Stimulated activated CD8-positive, alpha-beta memory T cell treated with anti-CD3 and anti-CD28 coated beads, Interleukin-4, amount 100 ng/mL, for 48 hours (primary cell): ENCODE data around the gene C1orf226.

ENCODE experiments used
- DNase-seq: peaks from one replicate; pipeline ENCODE4 v3.0.0-alpha.2; 2020

C1orf226 gene

GRCh38 chr1:162386292-162387225 lies 5.0 kb downstream of the C1orf226 start:
- no peak for DNase-seq

GRCh38 chr1:162387226-162388082 lies 5.9 kb downstream of the C1orf226 start:
- DNase-seq: no peak

GRCh38 chr1:162388083-162388594 lies 6.6 kb downstream of the C1orf226 start:
- DNase-seq: no peak

- no peak for DNase-seq
These were observed 7.1 kb downstream of the C1orf226 start for GRCh38 chr1:162388615-162389014.

- DNase-seq: no peak
These were observed 7.7 kb downstream of the C1orf226 start for GRCh38 chr1:162389021-162389818.

- no peak for DNase-seq
These were observed 8.4 kb downstream of the C1orf226 start for GRCh38 chr1:162389971-162390370.

- no peak for DNase-seq
These were observed 9.1 kb downstream of the C1orf226 start for GRCh38 chr1:162390396-162391185.

GRCh38 chr1:162391790-162392563 lies 10.4 kb downstream of the C1orf226 start:
- no peak for DNase-seq

- DNase-seq: no peak
These were observed 14.8 kb downstream of the C1orf226 start for GRCh38 chr1:162396201-162396906.

GRCh38 chr1:162397039-162397448 lies 15.5 kb downstream of the C1orf226 start:
- no peak for DNase-seq

GRCh38 chr1:162397943-162398560 lies 16.5 kb downstream of the C1orf226 start:
- no peak for DNase-seq

GRCh38 chr1:162398999-162399580 lies 17.6 kb downstream of the C1orf226 start:
- no peak for DNase-seq

GRCh38 chr1:162400790-162401355 lies 19.3 kb downstream of the C1orf226 start:
- DNase-seq: no peak

- no peak for DNase-seq
These were observed 23.1 kb downstream of the C1orf226 start for GRCh38 chr1:162404550-162405160.

GRCh38 chr1:162405800-162406199 lies 24.3 kb downstream of the C1orf226 start:
- no peak for DNase-seq

GRCh38 chr1:162406811-162407210 lies 25.3 kb downstream of the C1orf226 start:
- DNase-seq: no peak

- DNase-seq: no peak
These were observed 26.0 kb downstream of the C1orf226 start for GRCh38 chr1:162407539-162407938.

- DNase-seq: no peak
These were observed 30.5 kb downstream of the C1orf226 start, which contains the start of gene SH2D1B for GRCh38 chr1:162412002-162412401. Gene SH2D1B (minus strand): TSS chr1:162412136. CDS start chr1:162412016, 120 bp downstream.
